HG02870 (cell line): ENCODE results near the gene TNNT3.

ENCODE experiments used
- ATAC-seq: cut with Tn5 transposase; IDR thresholded peaks from one replicate; pipeline ENCODE4 v1.9.1; 2021; ENCODE audit warnings: mild to moderate bottlenecking, moderate library complexity; ENCODE audit not compliant: unreplicated experiment

TNNT3 gene

GRCh38 chr11:1893581-1894359 lies 25.7 kb upstream of the TNNT3 start:
- ATAC-seq: no peak

- no peak for ATAC-seq
These were observed 24.7 kb upstream of the TNNT3 start for GRCh38 chr11:1894759-1895158.

- ATAC-seq: no peak
These were observed 23.0 kb upstream of the TNNT3 start for GRCh38 chr11:1896468-1896867.

- no peak for ATAC-seq
These were observed 22.6 kb upstream of the TNNT3 start for GRCh38 chr11:1896923-1897322.

- no peak for ATAC-seq
These were observed 20.4 kb upstream of the TNNT3 start for GRCh38 chr11:1899090-1899489.

- no peak for ATAC-seq
These were observed 19.8 kb upstream of the TNNT3 start for GRCh38 chr11:1899686-1900085.

GRCh38 chr11:1906181-1906580 lies 13.3 kb upstream of the TNNT3 start:
- no peak for ATAC-seq

- no peak for ATAC-seq
These were observed 12.7 kb upstream of the TNNT3 start for GRCh38 chr11:1906611-1907423.

GRCh38 chr11:1908618-1909017 lies 10.9 kb upstream of the TNNT3 start:
- no peak for ATAC-seq

- ATAC-seq: no peak
These were observed 10.0 kb upstream of the TNNT3 start for GRCh38 chr11:1909524-1909923.

- no peak for ATAC-seq
These were observed 7.1 kb upstream of the TNNT3 start for GRCh38 chr11:1912289-1912878.

GRCh38 chr11:1913271-1914060 lies 6.0 kb upstream of the TNNT3 start:
- ATAC-seq: no peak

GRCh38 chr11:1915795-1916131 lies 3.7 kb upstream of the TNNT3 start:
- no peak for ATAC-seq

- ATAC-seq: peak; percentile 36
These were observed 3.1 kb upstream of the TNNT3 start for GRCh38 chr11:1916132-1916985.

- no peak for ATAC-seq
These were observed 2.4 kb upstream of the TNNT3 start for GRCh38 chr11:1916986-1917522.

- no peak for ATAC-seq
These were observed 1.7 kb upstream of the TNNT3 start for GRCh38 chr11:1917523-1918435.

- ATAC-seq: no peak
These were observed 827 bp upstream of the TNNT3 start for GRCh38 chr11:1918436-1919315.
